ENCODE results near the gene RAC2. TPM values are rescaled to one million over a fixed set of nuclear protein-coding genes. Genes with fewer than 3 reads are reported as not detected.
"Not testable (repeated sequence)": the region's sequence is repeated elsewhere in the genome, so short reads cannot be mapped to it uniquely, and the experiment has no call there.

RAC2 gene
- total RNA-seq, 1 experiment from 2014 or later, result 9.4 TPM

- DNase-seq, result no peak
- Histone ChIP-seq H3K36me3 (replicated peaks; ENCODE audit: control insufficient read depth, insufficient read depth, low read length) (no peaks in the 10 kb centered on the region), H3K4me3 (ENCODE audit: insufficient read depth, low read depth, low read length) (no peak overlapping the region), H3K27me3 (ENCODE audit: control insufficient read depth, insufficient read depth, low read length) (peaks cover 1% of the 10 kb centered on the region; the same call in 1 of the 2 replicates)
Observed at GRCh38 chr22:37207981-37208380, 36.1 kb downstream of the RAC2 start.

GRCh38 chr22:37206841-37207821, 36.9 kb downstream of the RAC2 start:
- peaks cover 1% of the 10 kb centered on the region; the same call in 1 of the 2 replicates for H3K27me3 ChIP-seq (ENCODE audit: control insufficient read depth, insufficient read depth, low read length)
- H3K36me3 ChIP-seq (replicated peaks; ENCODE audit: control insufficient read depth, insufficient read depth, low read length), result no peaks in the 10 kb centered on the region
- DNase-seq, result no peak
- no peak overlapping the region for H3K4me3 ChIP-seq (ENCODE audit: insufficient read depth, low read depth, low read length)

GRCh38 chr22:37206118-37206840, 37.8 kb downstream of the RAC2 start:
- H3K4me3 ChIP-seq (ENCODE audit: insufficient read depth, low read depth, low read length), result no peak overlapping the region
- H3K27me3 ChIP-seq (ENCODE audit: control insufficient read depth, insufficient read depth, low read length), result peaks cover 1% of the 10 kb centered on the region; the same call in 1 of the 2 replicates
- H3K36me3 ChIP-seq (replicated peaks; ENCODE audit: control insufficient read depth, insufficient read depth, low read length), result no peaks in the 10 kb centered on the region
- no peak for DNase-seq

GRCh38 chr22:37205046-37205445, 39.0 kb downstream of the RAC2 start:
- H3K27me3 ChIP-seq (ENCODE audit: control insufficient read depth, insufficient read depth, low read length), result peaks cover 1% of the 10 kb centered on the region; the same call in 1 of the 2 replicates
- H3K36me3 ChIP-seq (replicated peaks; ENCODE audit: control insufficient read depth, insufficient read depth, low read length), result no peaks in the 10 kb centered on the region
- DNase-seq, result no peak
- no peak overlapping the region for H3K4me3 ChIP-seq (ENCODE audit: insufficient read depth, low read depth, low read length)

- no peak for DNase-seq
- H3K4me3 ChIP-seq (ENCODE audit: insufficient read depth, low read depth, low read length), result no peak overlapping the region
- H3K36me3 ChIP-seq (replicated peaks; ENCODE audit: control insufficient read depth, insufficient read depth, low read length), result no peaks in the 10 kb centered on the region
- H3K27me3 ChIP-seq (ENCODE audit: control insufficient read depth, insufficient read depth, low read length), result peaks cover 1% of the 10 kb centered on the region; the same call in 1 of the 2 replicates
Observed at GRCh38 chr22:37204045-37204655, 39.9 kb downstream of the RAC2 start.

- Histone ChIP-seq H3K4me3 (ENCODE audit: insufficient read depth, low read depth, low read length) (no peak overlapping the region), H3K27me3 (ENCODE audit: control insufficient read depth, insufficient read depth, low read length) (peaks cover 1% of the 10 kb centered on the region; the same call in 1 of the 2 replicates), H3K36me3 (replicated peaks; ENCODE audit: control insufficient read depth, insufficient read depth, low read length) (no peaks in the 10 kb centered on the region)
- no peak for DNase-seq
Observed at GRCh38 chr22:37203354-37204044, 40.6 kb downstream of the RAC2 start.

- peaks cover 1% of the 10 kb centered on the region; the same call in 1 of the 2 replicates for H3K27me3 ChIP-seq (ENCODE audit: control insufficient read depth, insufficient read depth, low read length)
- DNase-seq, result no peak
Observed at GRCh38 chr22:37202716-37203115, 41.4 kb downstream of the RAC2 start.

GRCh38 chr22:37202001-37202555, 42.0 kb downstream of the RAC2 start:
- no peaks in the 10 kb centered on the region; the same call in 1 of the 2 replicates for H3K36me3 ChIP-seq (replicated peaks; ENCODE audit: control insufficient read depth, insufficient read depth, low read length)
- H3K27me3 ChIP-seq (ENCODE audit: control insufficient read depth, insufficient read depth, low read length), result peaks cover 1% of the 10 kb centered on the region; the same call in 1 of the 2 replicates
- H3K4me3 ChIP-seq (ENCODE audit: insufficient read depth, low read depth, low read length), result no peak overlapping the region
- no peak for DNase-seq

More at GRCh38 chr22:37202716-37203115, 41.4 kb downstream of the RAC2 start:
- Histone ChIP-seq H3K36me3 (replicated peaks; ENCODE audit: control insufficient read depth, insufficient read depth, low read length) (no peaks in the 10 kb centered on the region), H3K4me3 (ENCODE audit: insufficient read depth, low read depth, low read length) (no peak overlapping the region)

GRCh38 chr22:37201443-37201820, 42.6 kb downstream of the RAC2 start:
- H3K27me3 ChIP-seq (ENCODE audit: control insufficient read depth, insufficient read depth, low read length); H3K4me3 ChIP-seq (ENCODE audit: insufficient read depth, low read depth, low read length); H3K36me3 ChIP-seq (replicated peaks; ENCODE audit: control insufficient read depth, insufficient read depth, low read length); DNase-seq: not testable (repeated sequence)

GRCh38 chr22:37199760-37200108, 44.3 kb downstream of the RAC2 start:
- Histone ChIP-seq H3K27me3 (ENCODE audit: control insufficient read depth, insufficient read depth, low read length) (no peaks in the 10 kb centered on the region), H3K4me3 (ENCODE audit: insufficient read depth, low read depth, low read length) (peak overlapping the region; percentile 31; the same call in 1 of the 2 replicates), H3K36me3 (replicated peaks; ENCODE audit: control insufficient read depth, insufficient read depth, low read length) (no peaks in the 10 kb centered on the region; the same call in 1 of the 2 replicates)
- peak; percentile 84 for DNase-seq

- Histone ChIP-seq H3K4me3 (ENCODE audit: insufficient read depth, low read depth, low read length) (peak overlapping the region; percentile 90), H3K36me3 (replicated peaks; ENCODE audit: control insufficient read depth, insufficient read depth, low read length) (no peaks in the 10 kb centered on the region; the same call in 1 of the 2 replicates), H3K27me3 (ENCODE audit: control insufficient read depth, insufficient read depth, low read length) (no peaks in the 10 kb centered on the region)
- peak; percentile 99 for DNase-seq
Observed at GRCh38 chr22:37199103-37199759, 44.8 kb downstream of the RAC2 start.

GRCh38 chr22:37198258-37199102, 45.6 kb downstream of the RAC2 start:
- Histone ChIP-seq H3K4me3 (ENCODE audit: insufficient read depth, low read depth, low read length) (peak overlapping the region; percentile 90), H3K27me3 (ENCODE audit: control insufficient read depth, insufficient read depth, low read length) (no peaks in the 10 kb centered on the region), H3K36me3 (replicated peaks; ENCODE audit: control insufficient read depth, insufficient read depth, low read length) (no peaks in the 10 kb centered on the region; the same call in 1 of the 2 replicates)
- DNase-seq, result peak; percentile 97

All from H7 (cell line).